Spleen (tissue), 11 donors: ENCODE measurements around the gene PTPN3. TPM values are rescaled to one million over a fixed set of nuclear protein-coding genes. Genes with fewer than 3 reads are reported as not detected.

ENCODE experiments used
- DNase-seq: peaks from one replicate; pipeline ENCODE4 v3.0.0-alpha.2; 2020
- H3K27ac ChIP-seq, 8 donors: fragments of 200-600 bp; sonication (generic) in 7 of 8; 1 replicate in 4 of 8; 2 replicates in 4 of 8; pipeline versions ENCODE4 v1.5.0 to v1.8.0; 2016 to 2021; ENCODE audit warnings: inconsistent platforms in 4 of 8, mild to moderate bottlenecking in 4 of 8, moderate library complexity in 1 of 8
- H3K27me3 ChIP-seq, 7 donors: fragments of 200-600 bp; sonication (generic) in 6 of 7; replicated peaks in 1 of 7; 1 replicate in 4 of 7; 2 replicates in 3 of 7; pipeline versions ENCODE4 v1.5.0 to v1.8.0; 2016 to 2021; ENCODE audit warnings: inconsistent platforms in 3 of 7, mild to moderate bottlenecking in 1 of 7
- H3K36me3 ChIP-seq, 6 donors: fragments of 200-600 bp; sonication (generic) in 5 of 6; 1 replicate in 4 of 6; 2 replicates in 2 of 6; pipeline versions ENCODE4 v1.5.0 to v1.8.0; 2016 to 2021; ENCODE audit warnings: inconsistent platforms in 2 of 6
- H3K4me1 ChIP-seq, 6 donors: fragments of 200-600 bp; sonication (generic) in 5 of 6; 1 replicate in 3 of 6; 2 replicates in 3 of 6; pipeline versions ENCODE4 v1.5.0 to v1.8.0; 2016 to 2021; ENCODE audit warnings: inconsistent platforms in 3 of 6
- H3K4me3 ChIP-seq, 8 donors: fragments of 200-600 bp; sonication (generic) in 7 of 8; 1 replicate in 4 of 8; 2 replicates in 4 of 8; pipeline versions ENCODE4 v1.5.0 to v1.8.0; 2016 to 2021; ENCODE audit warnings: inconsistent platforms in 4 of 8, mild to moderate bottlenecking in 4 of 8, moderate library complexity in 2 of 8
- H3K9me3 ChIP-seq, 8 donors: fragments of 200-600 bp; sonication (generic) in 7 of 8; 1 replicate in 4 of 8; 2 replicates in 4 of 8; pipeline versions ENCODE4 v1.5.0 to v1.8.0; 2016 to 2021; ENCODE audit warnings: inconsistent platforms in 4 of 8
- CTCF ChIP-seq, 11 experiments: fragments of 200-600 bp in 7 of 11; fragments of 450-650 bp in 4 of 11; sonication (generic) in 4 of 11; IDR thresholded peaks in 8 of 11; conservative IDR thresholded peaks in 3 of 11; 1 replicate in 7 of 11; 2 replicates in 4 of 11; pipeline versions ENCODE4 v1.4.0 to v1.8.0; 2016 to 2021; ENCODE audit warnings: antibody characterized with exemption in 11 of 11, inconsistent platforms in 4 of 11, mild to moderate bottlenecking in 1 of 11
- POLR2A ChIP-seq, 3 donors: fragments of 450-650 bp; IDR thresholded peaks; one replicate each; pipeline ENCODE4 v1.5.1; 2017; ENCODE audit warnings: antibody characterized with exemption in 3 of 3, mild to moderate bottlenecking in 1 of 3
- POLR2AphosphoS5 ChIP-seq, 3 donors: sonication (generic); formaldehyde crosslinking; IDR thresholded peaks; one replicate each; pipeline ENCODE4 v1.5.1; 2017; ENCODE audit warnings: antibody characterized with exemption in 3 of 3
- WGBS, 5 donors: extraction: QIAGEN DNeasy Blood & Tissue Kit in 3 of 5; methylation state at CpG; one replicate each; pipeline versions ENCODE4 v1.1.5 to v1.1.7; 2013 to 2018; 5-methylcytosine and 5-hydroxymethylcytosine counted together
- intact Hi-C: fragments of 100-400 bp; cut with DNase I; formaldehyde crosslinking; loops from one replicate; pipeline ENCODE4 v1.15.0; 2023; ENCODE audit warnings: low total_unique reads
- polyA plus RNA-seq, 3 donors: library from polyadenylated mRNA; stranded (reverse); fragments of 200-250 nt; gene quantifications; one replicate each; pipeline ENCODE4 v1.2.1, GENCODE V29; 2013
- total RNA-seq, 7 donors: library from RNA; depleted of rRNA in 3 of 7; stranded (reverse); fragments of >200 nt in 3 of 7; fragmentation: NEBNext Ultra II Directional in 4 of 7; extraction: Animal tissue kit (Norgen Biotek cat#: 25700) in 4 of 7; gene quantifications; one replicate each; pipeline versions ENCODE4 v1.1.0 to v1.2.1, GENCODE V29; 2016 to 2021
- donor health status: healthy with polysubstance abuse.
- donor health status: DM: no; HTN: no; CAD: no; lungs with moderate emphysema.
- donor health status: DM: no; HTN: no; CAD: no.
- donor health status: Bipolar disorder and iron deficiency.
- donor health status: healthy.
- donor health status: DM: no; HTN: no; CAD: no.
- donor health status: DM: yes; HTN: yes; CAD: no.

Gene PTPN3
- total and polyA plus RNA-seq, 10 donors = 0.20 to 1.7 (median 0.48) TPM

- H3K4me1 ChIP-seq = no peaks in the 10 kb centered on the region
- intact Hi-C loops = loop anchor here (5.0 kb wide), 1 partner anchor 221 kb away; no protein-coding TSS in a partner anchor
- no peak for DNase-seq
- H3K36me3 ChIP-seq = no peaks in the 10 kb centered on the region
- 16 to 31% (median 23%) methylated on average over 2 of the region's 2 CpGs for WGBS, 5 donors
- TF ChIP-seq POLR2AphosphoS5 (IDR thresholded peaks at IDR 0.05) = no peak
- no peak for TF ChIP-seq CTCF (IDR thresholded peaks at IDR 0.05 in 8 of 11, conservative IDR thresholded peaks at IDR 0.05 in 3 of 11)
- TF ChIP-seq POLR2A (IDR thresholded peaks at IDR 0.05) = no peak
- H3K9me3 ChIP-seq = no peaks in the 10 kb centered on the region
- no peak overlapping the region for H3K4me3 ChIP-seq
- no peak overlapping the region for H3K27ac ChIP-seq
- peaks cover 0 to 55% (median 0%) of the 10 kb centered on the region in 7 donors for H3K27me3 ChIP-seq
Measured at GRCh38 chr9:109467936-109468335, 30.2 kb downstream of the PTPN3 start.

- intact Hi-C loops = loop anchor here (5.0 kb wide), 1 partner anchor 220 kb away; no protein-coding TSS in a partner anchor
- Histone ChIP-seq H3K36me3 (no peaks in the 10 kb centered on the region), H3K4me1 (no peaks in the 10 kb centered on the region), H3K4me3 (no peak overlapping the region), H3K27ac (no peak overlapping the region), H3K27me3 (peaks cover 0 to 56% (median 0%) of the 10 kb centered on the region in 7 donors), H3K9me3 (no peaks in the 10 kb centered on the region)
- no peak for DNase-seq
- TF ChIP-seq CTCF (IDR thresholded peaks at IDR 0.05 in 8 of 11, conservative IDR thresholded peaks at IDR 0.05 in 3 of 11) (no peak), POLR2A (IDR thresholded peaks at IDR 0.05) (no peak), POLR2AphosphoS5 (IDR thresholded peaks at IDR 0.05) (no peak)
- WGBS, 5 donors = 81 to 89% (median 85%) methylated on average over 12 of the region's 12 CpGs
Measured at GRCh38 chr9:109466623-109467590, 31.2 kb downstream of the PTPN3 start.

- Histone ChIP-seq H3K4me3 (no peak overlapping the region), H3K4me1 (no peaks in the 10 kb centered on the region), H3K9me3 (no peaks in the 10 kb centered on the region), H3K36me3 (no peaks in the 10 kb centered on the region), H3K27me3 (peaks cover 0 to 53% (median 0%) of the 10 kb centered on the region in 7 donors), H3K27ac (no peak overlapping the region)
- no peak for DNase-seq
- 67 to 83% (median 69%) methylated on average over 7 of the region's 7 CpGs for WGBS, 5 donors
- TF ChIP-seq POLR2A (IDR thresholded peaks at IDR 0.05) (no peak), CTCF (IDR thresholded peaks at IDR 0.05 in 8 of 11, conservative IDR thresholded peaks at IDR 0.05 in 3 of 11) (no peak), POLR2AphosphoS5 (IDR thresholded peaks at IDR 0.05) (no peak)
- intact Hi-C loops = no loop called here
Measured at GRCh38 chr9:109463924-109464625, 34.0 kb downstream of the PTPN3 start.

- DNase-seq = no peak
- 78 to 89% (median 84%) methylated on average over 6 of the region's 6 CpGs for WGBS, 5 donors
- H3K9me3 ChIP-seq = no peaks in the 10 kb centered on the region
- peaks cover 0 to 74% (median 6%) of the 10 kb centered on the region in 7 donors for H3K27me3 ChIP-seq
- H3K27ac ChIP-seq = no peak overlapping the region
- TF ChIP-seq CTCF (IDR thresholded peaks at IDR 0.05 in 8 of 11, conservative IDR thresholded peaks at IDR 0.05 in 3 of 11) (no peak), POLR2AphosphoS5 (IDR thresholded peaks at IDR 0.05) (no peak), POLR2A (IDR thresholded peaks at IDR 0.05) (no peak)
- H3K4me1 ChIP-seq = no peaks in the 10 kb centered on the region
- intact Hi-C loops = no loop called here
- no peak overlapping the region for H3K4me3 ChIP-seq
- no peaks in the 10 kb centered on the region for H3K36me3 ChIP-seq
Measured at GRCh38 chr9:109460576-109460975, 37.5 kb downstream of the PTPN3 start.
